Measurements from ENCODE around the gene NDUFAF3.

The NDUFAF3 gene

DNA sequence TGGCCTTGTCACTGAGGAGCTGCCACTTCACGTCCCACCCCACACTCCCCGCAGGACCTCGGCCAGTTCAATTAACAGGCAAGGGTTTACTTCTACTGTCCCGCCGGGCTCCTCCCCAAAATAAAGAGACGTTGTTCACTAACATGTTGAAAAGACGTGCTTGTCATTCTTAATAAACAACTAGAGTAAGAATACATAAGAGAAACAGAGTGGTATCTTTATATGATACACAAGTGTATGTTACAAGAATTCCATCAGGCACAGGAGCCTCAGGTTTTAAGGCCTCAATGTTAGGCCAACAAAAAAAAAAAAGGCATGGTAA lies 7.6 kb downstream of the NDUFAF3 start:
- Mint-ChIP-seq H3K9me3 (no peaks in the 10 kb centered on the region), H3K4me3 (peak overlapping the region; percentile 94 to 98), H3K27me3 (no peaks in the 10 kb centered on the region), H3K27ac (peak overlapping the region; percentile 100), H3K4me1 (peaks cover 44 to 57% of the 10 kb centered on the region in 2 donors), H3K36me3 (peaks cover 66 to 72% of the 10 kb centered on the region in 2 donors)
- DNase-seq (no peak), ATAC-seq (replicated peaks) (no peak)

DNA sequence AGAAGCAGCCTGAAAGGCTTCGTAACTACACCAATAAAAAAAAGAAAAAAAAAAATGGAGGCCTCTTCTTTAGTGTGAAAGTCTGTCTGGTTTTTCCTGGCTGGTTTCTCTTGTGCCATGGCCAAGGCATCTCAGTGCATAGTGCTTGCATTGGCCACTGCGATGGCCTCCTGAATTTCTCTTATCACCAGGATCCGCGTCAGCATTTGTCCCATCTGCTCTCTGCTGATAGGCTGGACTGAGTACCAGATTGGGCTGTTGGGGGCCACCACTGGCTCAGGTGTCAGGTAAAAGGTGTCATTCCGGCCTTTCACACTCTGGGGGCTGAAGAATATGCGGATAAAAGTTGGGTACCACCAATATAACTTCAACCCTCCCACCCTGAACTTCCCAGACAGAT lies 8.4 kb downstream of the NDUFAF3 start:
- Mint-ChIP-seq H3K36me3 (peaks cover 63 to 72% of the 10 kb centered on the region in 2 donors), H3K9me3 (no peaks in the 10 kb centered on the region), H3K4me3 (no peak overlapping the region), H3K27ac (no peak overlapping the region), H3K4me1 (peaks cover 37 to 49% of the 10 kb centered on the region in 2 donors), H3K27me3 (no peaks in the 10 kb centered on the region)
- ATAC-seq (replicated peaks): no peak
- no peak for DNase-seq

DNA sequence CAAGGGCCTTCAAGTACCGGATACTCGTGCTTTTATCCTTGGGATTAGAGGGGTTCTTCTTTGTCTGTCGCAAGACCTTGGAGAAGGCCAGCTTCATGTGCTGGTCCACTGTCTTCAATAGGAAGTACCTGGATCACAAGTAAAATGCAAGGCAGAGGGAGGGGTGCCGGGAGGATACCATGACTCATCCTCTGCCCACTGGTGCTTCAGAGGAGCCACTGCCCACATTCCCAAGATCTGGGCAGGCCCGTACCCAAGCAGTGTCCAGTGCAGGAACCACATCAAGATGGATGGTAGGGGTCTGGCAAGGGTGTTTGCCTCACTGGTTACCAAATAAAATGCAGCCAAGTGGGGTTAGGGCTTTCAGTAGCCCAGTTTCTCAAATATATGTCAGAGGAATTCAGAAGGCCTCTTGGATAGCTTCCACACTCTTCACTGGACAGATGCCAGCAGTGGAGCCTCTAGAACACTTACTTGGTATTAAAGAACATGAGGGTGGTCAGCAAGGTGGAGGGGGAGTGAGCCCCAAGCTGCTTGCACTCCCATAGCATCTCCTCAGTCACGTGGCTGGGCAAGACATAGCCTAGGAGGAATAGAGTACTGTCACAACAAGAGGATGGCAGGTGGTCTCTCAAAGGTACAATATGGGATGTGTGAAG lies 10.9 kb downstream of the NDUFAF3 start:
- Mint-ChIP-seq H3K4me3 (no peak overlapping the region), H3K9me3 (no peaks in the 10 kb centered on the region), H3K4me1 (peaks cover 15 to 24% of the 10 kb centered on the region in 2 donors), H3K27me3 (no peaks in the 10 kb centered on the region), H3K36me3 (peaks cover 52 to 53% of the 10 kb centered on the region in 2 donors), H3K27ac (peak overlapping the region; percentile 9)
- DNase-seq: no peak
- no peak for ATAC-seq (replicated peaks)

DNA sequence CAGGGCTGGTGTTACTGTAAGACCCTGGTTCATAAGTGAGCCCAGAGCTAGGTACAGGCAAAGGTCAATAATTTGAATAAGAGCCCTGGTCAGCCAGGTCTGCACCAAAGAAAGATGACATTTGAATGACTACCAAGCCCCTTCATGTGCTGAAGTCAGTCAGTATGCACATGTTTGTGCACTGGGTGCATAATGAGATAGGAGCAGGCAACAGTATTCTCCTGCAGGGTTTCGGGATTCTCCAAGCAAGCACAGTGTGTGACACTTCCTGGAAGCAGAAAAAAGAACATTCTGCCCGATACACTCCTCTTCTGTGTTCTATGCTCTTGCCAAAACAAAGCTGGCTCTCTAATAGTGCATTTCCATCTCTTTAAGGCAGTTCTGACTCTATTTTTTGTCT lies 12.7 kb downstream of the NDUFAF3 start:
- Mint-ChIP-seq H3K9me3 (no peaks in the 10 kb centered on the region), H3K27ac (peak overlapping the region; percentile 78), H3K27me3 (no peaks in the 10 kb centered on the region), H3K36me3 (peaks cover 35% of the 10 kb centered on the region in 2 donors), H3K4me3 (no peak overlapping the region), H3K4me1 (peaks cover 2 to 6% of the 10 kb centered on the region in 2 donors)
- DNase-seq: no peak
- no peak for ATAC-seq (replicated peaks)

DNA sequence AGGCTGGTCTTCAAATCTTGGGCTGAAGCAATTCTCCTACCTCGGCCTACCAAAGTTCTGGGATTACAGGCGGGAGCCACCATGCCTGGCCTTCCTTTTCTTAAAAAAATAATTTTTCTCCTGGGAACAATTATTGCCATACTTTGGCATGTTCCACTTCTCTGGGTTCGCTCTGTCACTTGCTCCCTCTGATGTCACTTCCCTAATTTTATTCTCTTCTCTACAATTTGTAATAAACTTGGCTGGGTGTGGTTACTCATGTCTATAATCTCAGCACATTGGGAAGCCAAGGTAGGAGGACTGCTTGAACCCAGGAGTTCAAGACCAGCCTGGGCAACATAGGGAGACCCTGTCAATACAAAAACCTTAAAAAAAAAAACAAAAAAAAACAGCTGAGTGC lies 13.4 kb downstream of the NDUFAF3 start:
- Mint-ChIP-seq H3K36me3 (peaks cover 35% of the 10 kb centered on the region in 2 donors), H3K27me3 (no peaks in the 10 kb centered on the region), H3K9me3 (no peaks in the 10 kb centered on the region), H3K27ac (peak overlapping the region; percentile 65), H3K4me1 (peaks cover 0 to 2% of the 10 kb centered on the region in 2 donors), H3K4me3 (no peak overlapping the region)
- DNase-seq (no peak), ATAC-seq (replicated peaks) (no peak)

DNA sequence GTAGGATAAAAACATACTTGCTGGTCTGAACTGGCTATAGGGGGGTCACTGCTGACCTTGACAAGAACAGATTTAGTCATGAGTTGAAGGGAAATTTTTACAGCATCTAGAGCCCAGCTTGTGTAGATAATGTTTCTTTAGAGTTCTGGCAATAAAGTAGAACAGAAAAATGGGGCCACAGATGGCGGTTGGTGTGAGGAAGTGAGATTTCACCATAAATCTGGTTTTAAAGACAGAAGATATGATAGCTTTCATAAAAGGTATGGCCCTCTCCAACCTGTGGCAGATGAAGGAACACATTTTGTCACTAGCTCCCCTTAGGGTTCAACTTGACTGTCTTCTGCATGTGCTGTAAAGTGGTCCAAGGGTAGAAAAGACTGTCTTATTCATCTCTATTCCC lies 31.6 kb downstream of the NDUFAF3 start:
- Mint-ChIP-seq H3K36me3 (peaks cover 36 to 53% of the 10 kb centered on the region in 2 donors), H3K4me1 (peaks cover 11 to 14% of the 10 kb centered on the region in 2 donors), H3K4me3 (no peak overlapping the region), H3K27ac (no peak overlapping the region), H3K27me3 (no peaks in the 10 kb centered on the region), H3K9me3 (no peaks in the 10 kb centered on the region)
- peak in 1 of 2 donors; percentile 25 for ATAC-seq (replicated peaks)
- DNase-seq: no peak

DNA sequence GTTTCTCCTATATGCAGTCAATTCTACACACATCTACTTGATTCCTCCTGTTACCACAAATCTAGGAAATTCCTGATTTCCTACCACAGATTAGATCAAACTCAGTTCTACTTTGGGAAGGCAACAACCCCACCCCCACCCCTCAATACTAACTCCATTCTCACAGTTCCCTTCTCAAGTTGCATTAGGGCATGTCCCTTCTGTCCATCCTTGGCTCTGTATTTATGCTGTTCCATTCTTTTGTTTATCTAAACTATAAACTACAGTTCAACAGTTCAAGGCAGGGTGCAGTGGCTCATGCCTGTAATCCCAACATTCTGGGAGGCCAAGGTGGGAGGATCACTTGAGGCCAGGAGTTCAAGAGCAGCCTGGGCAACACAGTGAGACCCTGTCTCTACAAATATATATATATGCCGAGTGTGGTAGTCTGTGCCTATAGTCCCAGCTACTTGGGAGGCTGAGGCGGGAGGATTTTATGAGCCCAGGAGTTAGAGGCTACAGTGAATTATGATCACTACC lies 32.5 kb downstream of the NDUFAF3 start:
- Mint-ChIP-seq H3K27ac (peak overlapping the region; percentile 56), H3K36me3 (peaks cover 36 to 53% of the 10 kb centered on the region in 2 donors), H3K27me3 (no peaks in the 10 kb centered on the region), H3K4me3 (no peak overlapping the region), H3K4me1 (peaks cover 11 to 14% of the 10 kb centered on the region in 2 donors), H3K9me3 (no peaks in the 10 kb centered on the region)
- DNase-seq (no peak), ATAC-seq (replicated peaks) (no peak)

DNA sequence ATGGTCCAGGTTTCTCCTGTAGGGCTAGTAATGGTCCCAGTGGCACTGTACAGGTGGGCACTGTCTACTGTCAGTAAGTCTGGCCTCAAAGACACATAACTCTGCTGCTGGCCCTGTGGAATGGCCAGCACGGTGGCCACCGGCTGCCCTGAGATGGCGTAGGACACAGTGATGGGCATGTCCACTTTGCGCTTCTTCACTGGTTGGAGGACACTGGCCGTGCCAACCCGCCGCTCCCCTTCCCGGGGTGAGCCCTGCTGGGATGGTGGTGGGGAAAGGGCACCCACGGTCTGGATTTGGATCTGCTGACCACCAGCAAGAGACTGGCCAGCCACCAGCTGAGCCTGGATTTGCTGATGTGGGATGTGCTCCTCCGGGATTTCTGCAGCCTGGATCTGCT lies 35.3 kb downstream of the NDUFAF3 start:
- no peaks in the 10 kb centered on the region for H3K27me3 Mint-ChIP-seq
- peaks cover 24 to 35% of the 10 kb centered on the region in 2 donors for H3K36me3 Mint-ChIP-seq
- H3K4me3 Mint-ChIP-seq: no peak overlapping the region
- H3K27ac Mint-ChIP-seq: peak overlapping the region; percentile 25
- H3K4me1 Mint-ChIP-seq: peaks cover 7 to 11% of the 10 kb centered on the region in 2 donors
- DNase-seq (no peak), ATAC-seq (replicated peaks) (no peak)
- H3K9me3 Mint-ChIP-seq: no peaks in the 10 kb centered on the region

DNA sequence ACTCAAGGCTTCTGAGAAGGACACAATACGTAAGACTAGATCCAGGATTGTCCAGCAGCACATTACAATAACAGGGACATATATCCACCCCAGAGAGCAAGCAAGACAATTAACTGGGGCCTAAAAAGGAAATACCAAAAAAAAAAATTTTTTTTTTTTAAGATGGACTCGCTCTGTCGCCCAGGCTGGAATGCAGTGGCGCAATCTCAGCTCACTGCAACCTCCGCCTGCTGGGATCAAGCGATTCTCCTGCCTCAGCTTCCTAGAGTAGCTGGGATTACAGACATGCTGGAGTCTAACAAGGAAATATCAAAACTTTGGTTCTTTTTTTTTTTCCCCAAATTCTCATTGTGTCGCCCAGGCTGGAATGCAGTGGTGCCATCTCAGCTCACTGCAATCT lies 36.1 kb downstream of the NDUFAF3 start:
- Mint-ChIP-seq H3K4me3 (no peak overlapping the region), H3K36me3 (peaks cover 21 to 30% of the 10 kb centered on the region in 2 donors), H3K4me1 (peaks cover 7 to 11% of the 10 kb centered on the region in 2 donors), H3K27me3 (no peaks in the 10 kb centered on the region), H3K27ac (no peak overlapping the region), H3K9me3 (no peaks in the 10 kb centered on the region)
- no peak for DNase-seq
- ATAC-seq (replicated peaks): no peak
